CD4-positive, alpha-beta T cell treated with Interleukin-21 for 1 hour (primary cell): ENCODE data around the gene SEPTIN12.

Experiments
- DNase-seq: peaks from one replicate; pipeline ENCODE4 v3.0.0-alpha.2; 2020

SEPTIN12 gene

GRCh38 chr16:4787627-4788482 lies at the start of gene SEPTIN12:
TSS of gene SEPTIN12 (minus strand) at chr16:4788345. CDS start at chr16:4787645, 700 bp downstream.
- no peak for DNase-seq

- DNase-seq = no peak
Observed at GRCh38 chr16:4836727-4837126, 48.6 kb upstream of the SEPTIN12 start.

GRCh38 chr16:4833584-4833983 lies 45.4 kb upstream of the SEPTIN12 start:
- DNase-seq = no peak

- DNase-seq = no peak
Observed at GRCh38 chr16:4832698-4833343, 44.7 kb upstream of the SEPTIN12 start.

- no peak for DNase-seq
Observed at GRCh38 chr16:4831616-4832015, 43.5 kb upstream of the SEPTIN12 start.

GRCh38 chr16:4830408-4830807 lies 42.3 kb upstream of the SEPTIN12 start:
- no peak for DNase-seq

GRCh38 chr16:4828567-4829321 lies 40.6 kb upstream of the SEPTIN12 start:
- DNase-seq = no peak

- DNase-seq = no peak
Observed at GRCh38 chr16:4826980-4827379, 38.8 kb upstream of the SEPTIN12 start.

GRCh38 chr16:4826526-4826925 lies 38.4 kb upstream of the SEPTIN12 start:
- no peak for DNase-seq

GRCh38 chr16:4825196-4825595 lies 37.1 kb upstream of the SEPTIN12 start:
- DNase-seq = no peak

GRCh38 chr16:4820652-4821051 lies 32.5 kb upstream of the SEPTIN12 start:
- no peak for DNase-seq

GRCh38 chr16:4814542-4815173 lies 26.5 kb upstream of the SEPTIN12 start:
- no peak for DNase-seq

GRCh38 chr16:4814046-4814445 lies 25.9 kb upstream of the SEPTIN12 start:
- no peak for DNase-seq

GRCh38 chr16:4813251-4814003 lies 25.3 kb upstream of the SEPTIN12 start:
- no peak for DNase-seq

- DNase-seq = no peak
Observed at GRCh38 chr16:4811773-4812172, 23.6 kb upstream of the SEPTIN12 start.

GRCh38 chr16:4811242-4811641 lies 23.1 kb upstream of the SEPTIN12 start:
- DNase-seq = no peak

- no peak for DNase-seq
Observed at GRCh38 chr16:4806280-4806679, 18.1 kb upstream of the SEPTIN12 start.

- DNase-seq = no peak
Observed at GRCh38 chr16:4805231-4805630, 17.1 kb upstream of the SEPTIN12 start.

- no peak for DNase-seq
Observed at GRCh38 chr16:4803898-4804762, 16.0 kb upstream of the SEPTIN12 start.

- no peak for DNase-seq
Observed at GRCh38 chr16:4803401-4803844, 15.3 kb upstream of the SEPTIN12 start.

- DNase-seq = peak; percentile 87
Observed at GRCh38 chr16:4802659-4803287, 14.6 kb upstream of the SEPTIN12 start.
